Gastroesophageal sphincter (tissue), 2 donors: Measurements from ENCODE around the gene MPPED1.

Experiments used
- POLR2A ChIP-seq, 2 donors: fragments of 450-650 bp; IDR thresholded peaks; one replicate each; pipeline ENCODE4 v1.6.1; 2017; ENCODE audit warnings: antibody characterized with exemption in 2 of 2, mild to moderate bottlenecking in 2 of 2, moderate library complexity in 1 of 2
- POLR2AphosphoS5 ChIP-seq: sonication (generic); formaldehyde crosslinking; IDR thresholded peaks from one replicate; pipeline ENCODE4 v1.6.1; 2017; ENCODE audit warnings: antibody characterized with exemption

GRCh38 chr22:43479962-43480361 lies 68.1 kb downstream of the MPPED1 start:
- TF ChIP-seq POLR2AphosphoS5 = no peak
- no peak for TF ChIP-seq POLR2A (IDR thresholded peaks at IDR 0.05)
